Keratinocyte (primary cell): Measurements from ENCODE around the gene LY6G5B.

Source experiments
- EZH2 ChIP-seq: IDR thresholded peaks from one replicate; pipeline ENCODE4 v1.6.1; 2012; ENCODE audit warnings: inconsistent platforms, mild to moderate bottlenecking, low read length, moderate library complexity
- TF ChIP-seq, protein P1 (sequence below), 3 experiments: IDR thresholded peaks in 1 of 3; conservative IDR thresholded peaks in 1 of 3; optimal IDR thresholded peaks in 1 of 3; 2 replicates in 2 of 3; 3 replicates in 1 of 3; pipeline versions ENCODE3 to v1.5.1; 2011; ENCODE audit warnings: low read length in 3 of 3, mild to moderate bottlenecking in 3 of 3, moderate library complexity in 2 of 3, control low read depth in 1 of 3, inconsistent platforms in 1 of 3; ENCODE audit not compliant: insufficient read depth in 2 of 3; ENCODE audit errors: extremely low read depth in 1 of 3

DNA sequence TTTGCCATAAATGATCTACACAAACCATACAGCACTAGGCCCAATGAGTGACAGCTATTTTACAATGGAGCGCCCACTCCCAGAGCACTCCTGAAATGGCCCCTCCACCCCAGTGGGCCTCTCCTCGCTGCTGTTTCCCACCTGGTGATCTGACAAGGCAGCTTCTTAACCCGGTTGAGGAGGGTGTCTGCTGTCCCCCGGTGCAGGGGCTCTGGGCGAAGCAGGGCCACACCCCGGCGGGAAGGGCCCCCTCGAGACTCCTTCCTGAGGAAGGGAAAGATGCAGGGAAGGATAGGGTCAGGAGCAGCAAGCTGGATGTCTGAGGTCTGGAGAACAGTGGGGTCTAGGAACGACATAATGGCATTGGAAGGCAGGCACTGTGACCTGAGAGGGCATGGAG is 23.1 kb downstream of the LY6G5B start:
- TF ChIP-seq, protein P1, sequence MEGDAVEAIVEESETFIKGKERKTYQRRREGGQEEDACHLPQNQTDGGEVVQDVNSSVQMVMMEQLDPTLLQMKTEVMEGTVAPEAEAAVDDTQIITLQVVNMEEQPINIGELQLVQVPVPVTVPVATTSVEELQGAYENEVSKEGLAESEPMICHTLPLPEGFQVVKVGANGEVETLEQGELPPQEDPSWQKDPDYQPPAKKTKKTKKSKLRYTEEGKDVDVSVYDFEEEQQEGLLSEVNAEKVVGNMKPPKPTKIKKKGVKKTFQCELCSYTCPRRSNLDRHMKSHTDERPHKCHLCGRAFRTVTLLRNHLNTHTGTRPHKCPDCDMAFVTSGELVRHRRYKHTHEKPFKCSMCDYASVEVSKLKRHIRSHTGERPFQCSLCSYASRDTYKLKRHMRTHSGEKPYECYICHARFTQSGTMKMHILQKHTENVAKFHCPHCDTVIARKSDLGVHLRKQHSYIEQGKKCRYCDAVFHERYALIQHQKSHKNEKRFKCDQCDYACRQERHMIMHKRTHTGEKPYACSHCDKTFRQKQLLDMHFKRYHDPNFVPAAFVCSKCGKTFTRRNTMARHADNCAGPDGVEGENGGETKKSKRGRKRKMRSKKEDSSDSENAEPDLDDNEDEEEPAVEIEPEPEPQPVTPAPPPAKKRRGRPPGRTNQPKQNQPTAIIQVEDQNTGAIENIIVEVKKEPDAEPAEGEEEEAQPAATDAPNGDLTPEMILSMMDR (optimal IDR thresholded peaks at IDR 0.05 in 1 of 3, IDR thresholded peaks at IDR 0.05 in 1 of 3, conservative IDR thresholded peaks at IDR 0.05 in 1 of 3; ENCODE audit: extremely low read depth in 1 of 3, insufficient read depth in 2 of 3, low read length in 3 of 3): no peak
- no peak for TF ChIP-seq EZH2
